ENCODE results near the gene PMPCA. TPM values are rescaled to one million over a fixed set of nuclear protein-coding genes. Genes with fewer than 3 reads are reported as not detected.

The PMPCA gene
- total and polyA plus RNA-seq, 8 donors = 25.8 to 121 (median 51.3) TPM

DNA sequence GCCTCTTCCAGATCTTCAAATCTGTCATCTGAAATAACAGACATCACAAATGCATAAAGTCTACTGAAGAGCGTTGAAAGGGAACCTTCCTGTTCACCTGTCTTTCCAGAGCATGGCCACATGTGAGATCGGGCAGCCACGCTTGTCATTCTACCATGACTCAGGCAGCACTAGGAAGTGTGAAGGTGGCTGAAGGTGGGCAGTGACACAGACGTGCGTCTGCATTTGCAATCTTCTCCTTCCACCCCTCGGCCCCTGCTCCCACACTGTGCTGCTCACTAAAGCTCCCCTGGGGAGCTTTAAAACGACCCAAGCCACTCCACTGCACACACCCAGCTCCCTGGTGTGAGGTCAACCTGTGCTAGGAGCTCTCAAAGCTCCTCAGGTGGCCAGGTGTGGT lies 2.5 kb upstream of the PMPCA start:
- peaks cover 36 to 57% (median 54%) of the 10 kb centered on the region in 4 donors for H3K36me3 ChIP-seq
- H3K9me3 ChIP-seq = no peaks in the 10 kb centered on the region
- intact Hi-C loops (cut with DNase I; ENCODE audit: low total_unique reads) = loop anchor here (10.0 kb wide), 1 partner anchor 73 kb away; no protein-coding TSS in a partner anchor

DNA sequence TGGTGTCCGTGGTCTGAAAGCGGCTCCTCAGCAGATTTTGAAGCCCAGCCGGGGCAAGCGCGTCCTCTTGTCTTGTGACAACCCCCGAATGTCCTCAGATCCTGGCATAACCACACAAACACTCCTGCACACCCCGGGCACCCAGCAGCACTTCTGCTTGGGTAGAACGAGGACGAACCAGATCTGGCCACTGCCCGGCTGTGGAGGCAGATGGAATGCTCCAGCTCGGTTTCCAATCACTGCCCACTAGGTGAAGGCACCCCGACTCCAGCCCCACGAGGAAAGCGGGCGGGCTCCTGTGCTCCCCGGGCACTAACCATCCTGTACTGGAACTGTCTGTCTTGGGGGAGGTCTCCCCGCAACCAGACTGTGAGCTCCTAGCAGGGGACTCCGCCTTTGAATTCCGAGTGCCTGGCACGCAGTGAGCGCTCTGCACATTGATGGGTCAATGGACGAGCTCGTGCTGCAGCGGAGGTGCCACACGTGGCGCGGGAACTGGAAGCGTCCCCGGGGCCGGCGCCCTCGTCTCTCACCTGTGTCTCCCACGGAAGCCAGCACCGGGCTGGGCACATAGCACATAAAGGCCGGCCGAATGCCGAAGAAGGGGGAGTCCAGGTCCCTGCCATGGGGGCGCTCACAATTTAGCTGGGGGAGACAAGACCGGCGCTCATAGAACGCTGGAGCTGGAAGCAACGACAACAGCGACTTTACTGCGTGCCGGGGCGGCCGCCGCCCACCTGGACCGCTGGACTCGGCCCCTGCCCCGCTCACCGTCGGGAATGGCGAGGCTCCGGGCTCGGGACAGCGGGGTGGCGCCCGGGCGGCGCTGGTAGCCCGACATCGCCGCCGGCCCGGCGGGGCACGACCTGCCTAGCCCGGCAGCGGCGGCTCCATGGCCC lies 652 bp upstream of the PMPCA start:
- whole genome bisulfite sequencing, 5 donors = 9 to 38% (median 13%) methylated on average over 12 to 71 of the region's 71 CpGs
- Histone ChIP-seq H3K36me3 (peaks cover 47 to 60% (median 58%) of the 10 kb centered on the region in 4 donors), H3K27me3 (no peaks in the 10 kb centered on the region), H3K4me3 (peak overlapping the region; percentile 90 to 100 (median 99)), H3K27ac (peak overlapping the region; percentile 43 to 96 (median 78)), H3K4me1 (peaks cover 22 to 34% (median 30%) of the 10 kb centered on the region in 4 donors), H3K9me3 (no peaks in the 10 kb centered on the region)
- intact Hi-C loops (cut with DNase I; ENCODE audit: low total_unique reads) = loop anchor here (10.0 kb wide), 1 partner anchor 75 kb away; no protein-coding TSS in a partner anchor
- no peak for TF ChIP-seq EP300 (IDR thresholded peaks at IDR 0.05)
- no peak for TF ChIP-seq POLR2AphosphoS5 (IDR thresholded peaks at IDR 0.05)
- TF ChIP-seq, protein P1, sequence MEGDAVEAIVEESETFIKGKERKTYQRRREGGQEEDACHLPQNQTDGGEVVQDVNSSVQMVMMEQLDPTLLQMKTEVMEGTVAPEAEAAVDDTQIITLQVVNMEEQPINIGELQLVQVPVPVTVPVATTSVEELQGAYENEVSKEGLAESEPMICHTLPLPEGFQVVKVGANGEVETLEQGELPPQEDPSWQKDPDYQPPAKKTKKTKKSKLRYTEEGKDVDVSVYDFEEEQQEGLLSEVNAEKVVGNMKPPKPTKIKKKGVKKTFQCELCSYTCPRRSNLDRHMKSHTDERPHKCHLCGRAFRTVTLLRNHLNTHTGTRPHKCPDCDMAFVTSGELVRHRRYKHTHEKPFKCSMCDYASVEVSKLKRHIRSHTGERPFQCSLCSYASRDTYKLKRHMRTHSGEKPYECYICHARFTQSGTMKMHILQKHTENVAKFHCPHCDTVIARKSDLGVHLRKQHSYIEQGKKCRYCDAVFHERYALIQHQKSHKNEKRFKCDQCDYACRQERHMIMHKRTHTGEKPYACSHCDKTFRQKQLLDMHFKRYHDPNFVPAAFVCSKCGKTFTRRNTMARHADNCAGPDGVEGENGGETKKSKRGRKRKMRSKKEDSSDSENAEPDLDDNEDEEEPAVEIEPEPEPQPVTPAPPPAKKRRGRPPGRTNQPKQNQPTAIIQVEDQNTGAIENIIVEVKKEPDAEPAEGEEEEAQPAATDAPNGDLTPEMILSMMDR (IDR thresholded peaks at IDR 0.05) = no peak
- TF ChIP-seq POLR2A (IDR thresholded peaks at IDR 0.05) = no peak
- peak; percentile 33 to 57 for DNase-seq

More for the DNA sequence above, 2.5 kb upstream of the PMPCA start:
- Histone ChIP-seq H3K4me3 (no peak overlapping the region), H3K27me3 (no peaks in the 10 kb centered on the region), H3K27ac (no peak overlapping the region), H3K4me1 (peaks cover 22 to 34% (median 30%) of the 10 kb centered on the region in 4 donors)
- DNase-seq = no peak
- TF ChIP-seq POLR2AphosphoS5 (IDR thresholded peaks at IDR 0.05) (no peak), POLR2A (IDR thresholded peaks at IDR 0.05) (no peak), EP300 (IDR thresholded peaks at IDR 0.05) (no peak)
- TF ChIP-seq, protein P1 (IDR thresholded peaks at IDR 0.05) = no peak
- 84 to 95% (median 86%) methylated on average over 7 of the region's 7 CpGs for WGBS, 5 donors

DNA sequence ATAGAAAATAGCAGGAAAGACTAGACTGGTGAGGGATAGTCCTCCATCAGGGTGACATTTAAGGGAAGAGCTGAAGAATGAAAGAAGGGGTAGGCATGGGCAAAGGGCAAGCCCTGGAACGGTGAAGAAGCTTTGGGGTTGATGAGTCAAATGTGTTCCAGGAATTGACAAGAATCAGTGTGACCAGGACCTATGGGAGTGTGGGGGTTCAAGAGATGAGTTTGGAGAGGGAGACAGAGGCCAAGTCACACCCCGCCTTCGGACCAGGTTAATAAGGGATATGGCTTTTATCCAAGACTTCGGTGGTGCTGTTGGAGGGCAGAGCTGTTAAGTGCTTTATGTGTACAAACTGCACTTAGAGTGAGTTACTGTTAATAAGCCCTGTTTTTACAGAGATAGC lies 920 bp downstream of the PMPCA start:
- intact Hi-C loops (cut with DNase I; ENCODE audit: low total_unique reads) = no loop called here
- Histone ChIP-seq H3K36me3 (peaks cover 47 to 60% (median 58%) of the 10 kb centered on the region in 4 donors), H3K4me3 (peak overlapping the region; percentile 90 to 100 (median 99)), H3K9me3 (no peaks in the 10 kb centered on the region), H3K27me3 (no peaks in the 10 kb centered on the region), H3K27ac (peak overlapping the region in 3 of 5 donors; percentile 93 to 96 (median 93)), H3K4me1 (peaks cover 22 to 34% (median 30%) of the 10 kb centered on the region in 4 donors)
- WGBS, 5 donors = 19 to 42% (median 22%) methylated on average over 4 of the region's 4 CpGs
- DNase-seq = no peak
- TF ChIP-seq, protein P1 (IDR thresholded peaks at IDR 0.05) = no peak
- TF ChIP-seq POLR2AphosphoS5 (IDR thresholded peaks at IDR 0.05) (no peak), POLR2A (IDR thresholded peaks at IDR 0.05) (no peak), EP300 (IDR thresholded peaks at IDR 0.05) (no peak)

DNA sequence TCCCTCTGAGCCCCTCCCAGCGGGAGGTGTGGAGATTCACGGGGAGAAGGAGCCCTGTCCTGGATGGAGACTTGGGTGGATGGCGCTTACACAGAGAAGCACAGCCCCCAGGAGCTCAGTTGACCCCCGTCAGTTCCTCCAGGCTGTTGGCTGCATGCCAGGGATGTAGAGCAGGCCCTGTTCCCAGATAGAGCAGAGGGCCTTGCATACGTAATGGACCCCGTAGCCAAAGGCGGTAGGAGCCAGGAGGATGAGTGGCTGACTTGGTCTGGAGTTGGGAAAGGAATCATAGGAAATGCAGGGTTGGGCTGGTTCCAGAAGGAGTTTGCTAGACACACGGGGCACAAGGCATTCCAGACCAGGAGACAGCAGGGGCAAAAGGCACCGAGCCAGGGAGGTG lies 2.5 kb downstream of the PMPCA start:
- intact Hi-C loops (cut with DNase I; ENCODE audit: low total_unique reads) = no loop called here
- H3K27me3 ChIP-seq = no peaks in the 10 kb centered on the region
- H3K9me3 ChIP-seq = no peaks in the 10 kb centered on the region
- no peak overlapping the region for H3K4me3 ChIP-seq
- 68 to 77% (median 73%) methylated on average over 9 of the region's 9 CpGs for WGBS, 5 donors
- H3K27ac ChIP-seq = no peak overlapping the region
- DNase-seq = peak in 1 of 2 donors; percentile 34
- peaks cover 22 to 34% (median 30%) of the 10 kb centered on the region in 4 donors for H3K4me1 ChIP-seq
- TF ChIP-seq POLR2AphosphoS5 (IDR thresholded peaks at IDR 0.05) = no peak
- no peak for TF ChIP-seq POLR2A (IDR thresholded peaks at IDR 0.05)
- no peak for TF ChIP-seq EP300 (IDR thresholded peaks at IDR 0.05)
- TF ChIP-seq, protein P1 (IDR thresholded peaks at IDR 0.05) = no peak
- H3K36me3 ChIP-seq = peaks cover 50 to 61% (median 59%) of the 10 kb centered on the region in 4 donors
